ENCODE measurements around the gene AEBP2.

DNA sequence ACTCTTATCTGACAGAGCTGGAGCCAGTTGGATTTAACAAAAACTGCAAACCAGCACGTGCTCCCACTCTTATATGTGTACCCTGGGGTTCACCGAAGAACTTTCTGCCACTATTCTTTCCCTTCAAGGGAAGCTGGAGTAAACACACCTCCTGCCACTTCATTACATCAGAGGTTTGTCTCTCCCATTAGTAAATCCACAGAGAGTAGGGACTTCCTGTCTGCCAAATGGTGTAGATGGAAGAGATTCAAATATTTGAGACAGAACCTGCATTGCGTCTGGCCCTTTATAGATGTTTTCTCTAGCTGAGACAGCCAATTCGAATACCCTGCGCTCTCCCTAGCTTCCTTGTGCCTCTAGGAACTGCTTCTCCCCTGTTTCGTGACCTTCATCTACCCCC is 29.1 kb upstream of the AEBP2 start:
- TF ChIP-seq CTCF (IDR thresholded peaks at IDR 0.05; ENCODE audit: insufficient read depth, low read length, poor library complexity, severe bottlenecking) (no peak), EZH2phosphoT487 (conservative IDR thresholded peaks at IDR 0.05; ENCODE audit: low read length) (no peak)
